B cell (primary cell): ENCODE data around the gene LRCH2. TPM values are rescaled to one million over a fixed set of nuclear protein-coding genes. Genes with fewer than 3 reads are reported as not detected.

ENCODE experiments used
- ATAC-seq: fragments of 200-7000 bp; cut with Tn5 transposase; one replicate; pipeline ENCODE4 v1.10.0; 2021; ENCODE audit warnings: low read depth, mild to moderate bottlenecking, moderate number of reproducible peaks, moderate library complexity
- CTCF ChIA-PET: fragments of 350-600 bp; sonication (Branson Sonifier 250); formaldehyde crosslinking; loops from one replicate; lab custom pipeline; 2021; ENCODE audit warnings: antibody characterized with exemption, inconsistent platforms; lab: Charles Lee
- POLR2A ChIA-PET: fragments of 350-600 bp; sonication (Branson Sonifier 250); formaldehyde crosslinking; loops from one replicate; lab custom pipeline; 2021; ENCODE audit warnings: antibody characterized with exemption; lab: Charles Lee
- DNase-seq: peaks from one replicate; pipeline ENCODE4 v3.0.0; 2013
- H2AFZ ChIP-seq: 2 replicates; pipeline ENCODE4 v1.6.1; 2012; ENCODE audit warnings: mild to moderate bottlenecking, low read depth, low read length; ENCODE audit not compliant: insufficient read depth, poor library complexity, severe bottlenecking
- H3K27ac ChIP-seq, 2 donors: 1 replicate in 1 of 2; 2 replicates in 1 of 2; pipeline ENCODE4 v1.5.1; 2012 to 2013; ENCODE audit warnings: low read length in 2 of 2, mild to moderate bottlenecking in 2 of 2, moderate library complexity in 1 of 2
- H3K27me3 ChIP-seq, 4 experiments: fragments of 200-600 bp in 1 of 4; sonication (generic) in 1 of 4; replicated peaks in 1 of 4; 1 replicate in 2 of 4; 2 replicates in 2 of 4; pipeline versions ENCODE4 v1.6.1 to v1.7.0; 2013 to 2016; ENCODE audit warnings: low read length in 3 of 4, mild to moderate bottlenecking in 2 of 4, mixed read lengths in 1 of 4, moderate library complexity in 1 of 4; ENCODE audit not compliant: insufficient read depth in 4 of 4, control insufficient read depth in 3 of 4; ENCODE audit errors: control extremely low read depth in 1 of 4
- H3K36me3 ChIP-seq, 2 experiments: replicated peaks in 1 of 2; 1 replicate in 1 of 2; 2 replicates in 1 of 2; pipeline versions ENCODE4 v1.6.1 to v1.7.1; 2013; ENCODE audit warnings: low read length in 1 of 2; ENCODE audit not compliant: insufficient read depth in 2 of 2, control insufficient read depth in 1 of 2; ENCODE audit errors: control extremely low read depth in 1 of 2, extremely low read depth in 1 of 2
- H3K4me1 ChIP-seq, 2 donors: fragments of 200-600 bp in 1 of 2; sonication (generic) in 1 of 2; 1 replicate in 1 of 2; 2 replicates in 1 of 2; pipeline versions ENCODE4 v1.5.1 to v1.6.1; 2013 to 2017; ENCODE audit warnings: low read length in 2 of 2; ENCODE audit not compliant: control insufficient read depth in 2 of 2, insufficient read depth in 2 of 2
- H3K4me2 ChIP-seq: replicated peaks from 2 replicates; pipeline ENCODE3; 2012; ENCODE audit warnings: mild to moderate bottlenecking, low read depth, low read length; ENCODE audit not compliant: poor library complexity, severe bottlenecking
- H3K4me3 ChIP-seq, 5 experiments: fragments of 200-600 bp in 1 of 5; sonication (generic) in 1 of 5; 1 replicate in 3 of 5; 2 replicates in 2 of 5; pipeline versions ENCODE4 v1.5.1 to v1.7.0; 2011 to 2016; ENCODE audit warnings: low read length in 4 of 5, mild to moderate bottlenecking in 4 of 5, low read depth in 2 of 5, control low read depth in 1 of 5, moderate library complexity in 1 of 5; ENCODE audit not compliant: insufficient read depth in 1 of 5; ENCODE audit errors: control extremely low read depth in 1 of 5, extremely low read depth in 1 of 5
- H3K79me2 ChIP-seq: fragments of 200-600 bp; sonication (generic); one replicate; pipeline ENCODE4 v1.6.0; 2016; ENCODE audit warnings: low read length; ENCODE audit not compliant: control insufficient read depth, insufficient read depth
- H3K9ac ChIP-seq: fragments of 200-600 bp; sonication (generic); 2 replicates; pipeline ENCODE4 v1.6.1; 2017; ENCODE audit warnings: mild to moderate bottlenecking, low read length, moderate library complexity
- H3K9me3 ChIP-seq, 3 donors: one replicate each; pipeline versions ENCODE4 v1.6.1 to v1.7.1; 2013; ENCODE audit warnings: low read length in 2 of 3; ENCODE audit not compliant: control insufficient read depth in 2 of 3, insufficient read depth in 1 of 3; ENCODE audit errors: control extremely low read depth in 1 of 3
- H4K20me1 ChIP-seq: 2 replicates; pipeline ENCODE4 v1.6.0; 2012; ENCODE audit warnings: mild to moderate bottlenecking, low read length; ENCODE audit not compliant: insufficient read depth, control insufficient read depth, poor library complexity, severe bottlenecking
- H3K27ac Mint-ChIP-seq: one replicate; pipeline ENCODE4 v1.8.0; 2021; ENCODE audit warnings: mixed read lengths
- H3K27me3 Mint-ChIP-seq: one replicate; pipeline ENCODE4 v1.8.0; 2021; ENCODE audit warnings: mixed read lengths
- H3K4me1 Mint-ChIP-seq: one replicate; pipeline ENCODE4 v1.8.0; 2021; ENCODE audit warnings: mixed read lengths
- H3K4me3 Mint-ChIP-seq: one replicate; pipeline ENCODE4 v1.8.0; 2021; ENCODE audit warnings: mixed read lengths
- H3K9me3 Mint-ChIP-seq: one replicate; pipeline ENCODE4 v1.8.0; 2022; ENCODE audit warnings: mixed read lengths; ENCODE audit not compliant: insufficient read depth
- CTCF ChIP-seq: fragments of 200-600 bp; IDR thresholded peaks from one replicate; pipeline ENCODE4 v1.8.0; 2022; ENCODE audit warnings: antibody characterized with exemption, mild to moderate bottlenecking
- EZH2 ChIP-seq: IDR thresholded peaks from 2 replicates; pipeline ENCODE4 v1.6.1; 2012; ENCODE audit warnings: borderline replicate concordance, low read depth, mild to moderate bottlenecking, moderate library complexity, low read length; ENCODE audit not compliant: insufficient read depth, poor library complexity, severe bottlenecking
- WGBS: methylation state at CpG from one replicate; pipeline ENCODE4 v1.1.5; 2013; ENCODE audit warnings: missing lambda C conversion rate; ENCODE audit not compliant: insufficient coverage; 5-methylcytosine and 5-hydroxymethylcytosine counted together
- intact Hi-C: fragments of 100-400 bp; cut with micrococcal nuclease; formaldehyde crosslinking; loops from one replicate; pipeline ENCODE4 v1.10.0; 2022
- polyA plus RNA-seq: library from polyadenylated mRNA; depleted of rRNA; stranded (reverse); fragments of >200 nt; gene quantifications from 2 replicates; pipeline ENCODE4 v1.2.3, GENCODE V29; 2012
- total RNA-seq, 2 donors: library from RNA; stranded (reverse); fragments of 120-200 nt in 1 of 2; gene quantifications; 1 replicate in 1 of 2; 2 replicates in 1 of 2; pipeline versions ENCODE4 v1.2.3 to v1.2.4, GENCODE V29; 2013 to 2022

Gene LRCH2
- total and polyA plus RNA-seq, 2 donors (not counting 1 experiment from before 2014, with no cell fraction given), result not detected

DNA sequence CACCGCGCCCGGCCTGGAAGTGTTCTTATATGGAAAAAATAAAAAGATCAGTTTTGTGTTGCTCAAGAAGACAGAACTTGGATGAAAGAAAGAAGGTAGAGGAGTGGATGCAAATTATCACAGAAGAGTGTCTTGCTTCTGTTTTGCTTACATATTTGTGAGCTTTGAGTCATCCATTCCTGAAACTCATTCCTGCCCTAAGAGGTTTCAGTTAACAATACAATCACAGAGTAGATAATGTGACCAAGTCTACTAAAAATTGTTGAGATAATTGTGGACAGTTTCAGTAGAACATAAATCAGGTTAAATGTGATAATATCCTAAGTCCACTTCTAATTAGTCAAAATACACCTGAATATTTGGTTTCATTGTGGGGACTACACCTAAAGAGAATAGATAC is 26.4 kb upstream of the LRCH2 start:
- no peak overlapping the region for H3K27ac Mint-ChIP-seq
- H3K4me3 Mint-ChIP-seq, result no peak overlapping the region
- Histone ChIP-seq H2AFZ (no peak overlapping the region), H3K27ac (no peak overlapping the region), H3K79me2 (no peaks in the 10 kb centered on the region), H3K27me3 (no peaks in the 10 kb centered on the region), H3K4me1 (no peaks in the 10 kb centered on the region), H3K9me3 (no peaks in the 10 kb centered on the region), H3K4me3 (no peak overlapping the region), H3K9ac (no peak overlapping the region), H3K36me3 (no peaks in the 10 kb centered on the region), H3K4me2 (no peak overlapping the region), H4K20me1 (no peaks in the 10 kb centered on the region)
- ChIA-PET POLR2A (no interaction called here), CTCF (no interaction called here)
- no peaks in the 10 kb centered on the region for H3K4me1 Mint-ChIP-seq
- no peaks in the 10 kb centered on the region for H3K9me3 Mint-ChIP-seq
- TF ChIP-seq CTCF, result no peak
- TF ChIP-seq EZH2, result no peak
- intact Hi-C loops, result no loop called here
- no peaks in the 10 kb centered on the region for H3K27me3 Mint-ChIP-seq
- no CpG with 5 or more reads among the region's 3 CpGs for WGBS
- DNase-seq (no peak), ATAC-seq (no peak)

DNA sequence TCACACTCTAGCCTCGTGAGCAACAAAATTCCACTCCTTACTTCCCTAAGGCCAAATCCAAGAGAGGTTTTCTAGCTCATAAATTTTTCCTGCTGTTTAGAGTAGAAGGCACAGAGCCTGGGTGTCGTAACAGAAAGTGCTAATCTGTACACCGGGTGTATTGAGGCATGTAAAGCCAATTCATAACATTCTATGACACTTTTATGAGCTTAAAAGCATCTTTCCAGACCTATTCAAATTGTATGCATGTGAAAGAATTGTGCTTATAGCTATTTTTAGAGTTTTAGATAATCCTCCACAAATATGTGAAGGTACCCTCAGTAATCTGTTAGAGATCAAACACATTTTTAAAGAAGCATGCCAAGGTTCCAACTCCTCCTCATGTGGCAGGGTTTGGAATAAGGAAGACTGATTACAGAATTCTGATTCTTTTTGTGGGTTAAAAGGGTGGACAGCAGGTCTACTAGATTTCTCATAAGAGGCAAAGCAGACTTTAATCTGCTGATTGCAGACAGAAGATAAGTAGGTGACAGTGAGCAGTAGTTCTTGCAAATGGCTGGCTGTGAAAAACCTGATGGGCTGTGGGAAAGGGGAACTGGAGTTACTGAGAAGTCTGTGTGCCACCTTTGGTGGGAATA is 25.5 kb upstream of the LRCH2 start:
- ChIA-PET CTCF (no interaction called here), POLR2A (no interaction called here)
- no peaks in the 10 kb centered on the region for H3K9me3 ChIP-seq
- TF ChIP-seq EZH2, result no peak
- TF ChIP-seq CTCF, result no peak
- no peaks in the 10 kb centered on the region for H3K36me3 ChIP-seq
- no peaks in the 10 kb centered on the region for H3K27me3 ChIP-seq
- no peak overlapping the region for H3K4me3 Mint-ChIP-seq
- intact Hi-C loops, result no loop called here
- no peak overlapping the region for H3K4me2 ChIP-seq
- H3K27me3 Mint-ChIP-seq, result no peaks in the 10 kb centered on the region
- H4K20me1 ChIP-seq, result no peaks in the 10 kb centered on the region
- no peak for DNase-seq
- no peak overlapping the region for H3K27ac Mint-ChIP-seq
- ATAC-seq, result no peak
- WGBS, result no CpG with 5 or more reads among the region's 3 CpGs
- H3K4me3 ChIP-seq, result no peak overlapping the region
- no peak overlapping the region for H2AFZ ChIP-seq
- no peak overlapping the region for H3K9ac ChIP-seq
- H3K4me1 ChIP-seq, result no peaks in the 10 kb centered on the region
- no peaks in the 10 kb centered on the region for H3K4me1 Mint-ChIP-seq
- no peaks in the 10 kb centered on the region for H3K79me2 ChIP-seq
- no peaks in the 10 kb centered on the region for H3K9me3 Mint-ChIP-seq
- no peak overlapping the region for H3K27ac ChIP-seq
